ENCODE results near the gene PRKG2.

- TF ChIP-seq, protein P1, sequence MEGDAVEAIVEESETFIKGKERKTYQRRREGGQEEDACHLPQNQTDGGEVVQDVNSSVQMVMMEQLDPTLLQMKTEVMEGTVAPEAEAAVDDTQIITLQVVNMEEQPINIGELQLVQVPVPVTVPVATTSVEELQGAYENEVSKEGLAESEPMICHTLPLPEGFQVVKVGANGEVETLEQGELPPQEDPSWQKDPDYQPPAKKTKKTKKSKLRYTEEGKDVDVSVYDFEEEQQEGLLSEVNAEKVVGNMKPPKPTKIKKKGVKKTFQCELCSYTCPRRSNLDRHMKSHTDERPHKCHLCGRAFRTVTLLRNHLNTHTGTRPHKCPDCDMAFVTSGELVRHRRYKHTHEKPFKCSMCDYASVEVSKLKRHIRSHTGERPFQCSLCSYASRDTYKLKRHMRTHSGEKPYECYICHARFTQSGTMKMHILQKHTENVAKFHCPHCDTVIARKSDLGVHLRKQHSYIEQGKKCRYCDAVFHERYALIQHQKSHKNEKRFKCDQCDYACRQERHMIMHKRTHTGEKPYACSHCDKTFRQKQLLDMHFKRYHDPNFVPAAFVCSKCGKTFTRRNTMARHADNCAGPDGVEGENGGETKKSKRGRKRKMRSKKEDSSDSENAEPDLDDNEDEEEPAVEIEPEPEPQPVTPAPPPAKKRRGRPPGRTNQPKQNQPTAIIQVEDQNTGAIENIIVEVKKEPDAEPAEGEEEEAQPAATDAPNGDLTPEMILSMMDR (conservative IDR thresholded peaks at IDR 0.05; ENCODE audit: low read depth, low read length) = no peak
- TF ChIP-seq EZH2 (IDR thresholded peaks at IDR 0.05; ENCODE audit: borderline replicate concordance, low read depth, low read length, poor library complexity, severe bottlenecking) = no peak
These were observed 96.9 kb downstream of the PRKG2 start for GRCh38 chr4:81118086-81118485.

Data from A673 (cell line).